Stromal cell of bone marrow (primary cell): ENCODE measurements around the gene PCDHGB4.
"Not testable (repeated sequence)": the region's sequence is repeated elsewhere in the genome, so short reads cannot be mapped to it uniquely, and the experiment has no call there.

Source experiments
- DNase-seq: peaks from one replicate; pipeline ENCODE4 v3.0.0-alpha.2; 2012; ENCODE audit warnings: low read depth

PCDHGB4 gene

DNA sequence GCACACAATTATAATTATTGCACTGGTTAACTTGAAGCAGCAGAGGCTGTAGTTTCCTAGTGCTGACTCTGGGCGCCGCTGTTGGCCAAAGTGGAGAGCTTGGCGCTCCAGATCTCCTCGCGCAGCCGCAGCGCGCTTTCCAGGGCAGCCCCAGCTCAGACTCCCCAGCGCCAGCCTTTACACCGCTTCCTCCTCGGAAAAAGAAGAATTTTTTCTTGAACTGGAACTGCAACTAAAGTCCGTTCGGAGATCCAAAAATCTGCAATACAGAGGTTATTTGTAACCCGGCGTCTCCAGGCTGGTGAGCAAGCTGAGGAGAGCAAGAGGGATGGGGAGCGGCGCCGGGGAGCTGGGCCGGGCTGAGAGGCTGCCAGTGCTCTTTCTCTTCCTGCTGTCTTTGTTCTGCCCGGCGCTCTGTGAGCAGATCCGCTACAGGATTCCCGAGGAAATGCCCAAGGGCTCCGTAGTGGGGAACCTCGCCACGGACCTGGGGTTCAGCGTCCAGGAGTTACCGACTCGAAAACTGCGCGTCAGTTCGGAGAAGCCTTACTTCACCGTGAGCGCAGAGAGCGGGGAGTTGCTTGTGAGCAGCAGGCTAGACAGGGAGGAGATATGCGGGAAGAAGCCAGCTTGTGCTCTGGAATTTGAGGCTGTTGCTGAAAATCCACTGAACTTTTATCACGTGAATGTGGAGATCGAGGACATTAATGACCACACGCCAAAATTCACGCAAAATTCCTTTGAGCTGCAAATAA lies at the start of gene PCDHGB4:
PCDHGB4 (plus strand) TSS at position 142 of the 755 bp plus-strand sequence; CDS start at position 329, 187 bp downstream.
- not testable (repeated sequence) for DNase-seq

- DNase-seq: no peak
Measured at GRCh38 chr5:141338538-141339306, 48.8 kb upstream of the PCDHGB4 start, which contains the start of gene PCDHGA2. Gene PCDHGA2 (plus strand): TSS chr5:141338760.

DNA sequence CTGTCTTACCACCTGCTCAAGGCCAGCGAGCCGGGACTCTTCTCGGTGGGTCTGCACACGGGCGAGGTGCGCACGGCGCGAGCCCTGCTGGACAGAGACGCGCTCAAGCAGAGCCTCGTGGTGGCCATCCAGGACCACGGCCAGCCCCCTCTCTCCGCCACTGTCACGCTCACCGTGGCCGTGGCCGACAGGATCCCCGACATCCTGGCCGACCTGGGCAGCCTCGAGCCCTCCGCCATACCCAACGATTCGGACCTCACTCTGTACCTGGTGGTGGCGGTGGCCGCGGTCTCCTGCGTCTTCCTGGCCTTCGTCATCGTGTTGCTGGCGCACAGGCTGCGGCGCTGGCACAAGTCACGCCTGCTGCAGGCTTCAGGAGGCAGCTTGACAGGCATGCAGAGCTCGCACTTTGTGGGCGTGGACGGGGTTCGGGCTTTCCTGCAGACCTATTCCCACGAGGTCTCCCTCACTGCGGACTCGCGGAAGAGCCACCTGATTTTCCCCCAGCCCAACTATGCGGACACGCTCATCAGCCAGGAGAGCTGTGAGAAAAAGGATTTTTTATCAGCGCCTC lies 46.6 kb upstream of the PCDHGB4 start:
- not testable (repeated sequence) for DNase-seq

DNA sequence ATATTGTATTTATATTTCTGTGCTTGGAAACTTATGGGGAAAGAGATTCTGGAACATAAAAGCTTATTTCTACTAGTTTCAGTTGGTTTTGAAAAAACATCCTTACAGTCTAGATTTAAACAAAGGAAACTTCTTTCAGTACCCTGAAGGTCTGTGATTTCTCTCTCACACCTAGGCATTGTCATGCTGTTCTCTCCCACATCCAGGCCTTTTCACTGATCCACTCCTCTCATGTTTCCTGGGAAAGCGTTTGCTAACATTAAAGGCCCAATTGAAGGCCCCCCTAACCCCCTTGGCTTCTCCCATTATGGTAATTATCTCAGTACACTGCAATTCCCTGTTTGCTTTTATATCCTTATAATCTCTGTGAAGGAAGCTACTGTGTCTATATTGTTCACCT lies 44.7 kb upstream of the PCDHGB4 start:
- no peak for DNase-seq

- DNase-seq: no peak
Measured at GRCh38 chr5:141343242-141343952, 44.1 kb upstream of the PCDHGB4 start, which contains the start of gene PCDHGA3. Gene PCDHGA3 (plus strand): TSS chr5:141343829. CDS start chr5:141344034, 205 bp downstream.

DNA sequence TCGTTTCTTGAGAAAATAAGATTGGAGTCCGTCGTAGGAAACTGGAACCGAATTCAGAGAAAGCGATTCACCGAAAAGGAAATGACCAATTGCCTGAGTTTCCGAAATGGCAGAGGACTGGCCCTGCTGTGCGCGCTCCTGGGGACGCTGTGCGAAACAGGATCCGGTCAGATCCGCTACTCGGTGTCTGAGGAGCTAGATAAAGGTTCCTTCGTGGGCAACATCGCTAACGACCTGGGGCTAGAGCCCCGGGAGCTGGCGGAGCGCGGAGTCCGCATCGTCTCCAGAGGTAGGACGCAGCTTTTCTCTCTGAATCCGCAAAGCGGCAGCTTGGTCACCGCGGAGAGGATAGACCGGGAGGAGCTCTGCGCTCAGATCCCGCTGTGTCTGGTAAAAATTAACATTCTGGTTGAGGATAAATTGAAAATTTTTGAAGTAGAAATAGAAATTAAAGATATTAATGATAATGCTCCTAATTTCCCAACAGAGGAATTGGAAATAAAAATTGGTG lies 43.5 kb upstream of the PCDHGB4 start:
- no peak for DNase-seq

- DNase-seq: no peak
Measured at GRCh38 chr5:141345327-141345726, 42.2 kb upstream of the PCDHGB4 start.

DNA sequence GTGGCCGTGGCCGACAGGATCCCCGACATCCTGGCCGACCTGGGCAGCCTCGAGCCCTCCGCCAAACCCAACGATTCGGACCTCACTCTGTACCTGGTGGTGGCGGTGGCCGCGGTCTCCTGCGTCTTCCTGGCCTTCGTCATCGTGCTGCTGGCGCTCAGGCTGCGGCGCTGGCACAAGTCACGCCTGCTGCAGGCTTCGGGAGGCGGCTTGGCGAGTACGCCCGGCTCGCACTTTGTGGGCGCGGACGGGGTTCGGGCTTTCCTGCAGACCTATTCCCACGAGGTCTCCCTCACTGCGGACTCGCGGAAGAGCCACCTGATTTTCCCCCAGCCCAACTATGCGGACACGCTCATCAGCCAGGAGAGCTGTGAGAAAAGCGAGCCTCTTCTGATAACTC lies 41.5 kb upstream of the PCDHGB4 start:
- not testable (repeated sequence) for DNase-seq

DNA sequence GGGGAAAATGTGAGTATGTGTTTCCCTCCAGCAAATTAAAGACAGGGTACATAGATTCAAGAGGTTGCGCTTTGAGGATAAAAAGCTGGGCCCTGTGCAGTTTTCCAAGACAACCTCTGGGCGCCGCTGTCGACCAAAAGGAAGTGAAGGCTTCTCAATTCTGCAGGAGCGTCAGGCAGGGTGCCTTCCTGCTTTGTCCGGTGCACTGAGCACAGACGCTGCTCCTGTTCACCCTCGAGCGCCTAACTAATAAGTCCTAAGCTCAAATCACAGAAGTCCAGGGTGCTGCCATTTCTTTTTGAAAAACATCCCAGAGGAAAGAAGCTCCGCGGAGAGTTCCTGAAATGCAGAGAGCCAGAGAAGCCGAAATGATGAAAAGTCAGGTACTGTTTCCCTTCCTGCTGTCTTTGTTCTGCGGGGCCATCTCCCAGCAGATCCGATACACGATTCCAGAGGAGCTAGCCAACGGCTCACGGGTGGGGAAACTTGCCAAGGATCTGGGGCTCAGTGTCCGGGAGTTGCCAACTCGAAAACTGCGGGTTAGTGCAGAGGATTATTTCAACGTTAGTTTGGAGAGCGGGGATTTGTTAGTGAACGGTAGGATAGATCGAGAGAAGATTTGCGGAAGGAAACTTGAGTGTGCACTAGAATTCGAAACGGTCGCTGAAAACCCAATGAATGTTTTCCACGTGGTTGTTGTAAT lies 37.4 kb upstream of the PCDHGB4 start, which contains the start of gene PCDHGB1:
PCDHGB1 (plus strand) TSS at position 183 of the 703 bp plus-strand sequence; CDS start at position 345, 162 bp downstream.
- peak; percentile 50 for DNase-seq

GRCh38 chr5:141351591-141351990 lies 35.9 kb upstream of the PCDHGB4 start:
- DNase-seq: no peak

DNA sequence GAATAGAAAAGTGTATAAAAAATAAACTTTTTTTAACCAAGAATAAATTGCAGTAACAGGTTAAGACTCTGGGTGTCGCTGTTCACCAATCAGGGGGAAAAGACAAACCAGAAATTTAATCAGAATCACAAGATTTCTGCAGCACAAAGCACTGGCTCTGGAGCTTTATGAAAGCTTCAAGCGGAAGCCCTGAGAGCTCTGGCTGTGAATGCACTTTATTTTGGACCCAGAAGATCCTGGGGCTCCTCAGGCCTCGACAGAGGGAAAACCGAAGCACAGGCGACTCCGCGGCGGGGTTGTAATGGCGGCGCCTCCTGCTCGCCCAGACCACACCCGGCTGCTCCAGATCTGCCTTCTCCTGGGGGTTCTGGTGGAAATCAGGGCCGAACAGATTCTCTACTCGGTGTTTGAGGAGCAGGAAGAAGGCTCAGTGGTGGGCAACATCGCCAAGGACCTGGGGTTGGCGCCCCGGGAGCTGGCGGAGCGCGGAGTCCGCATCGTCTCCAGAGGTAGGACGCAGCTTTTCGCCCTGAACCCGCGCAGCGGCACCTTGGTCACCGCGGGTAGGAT lies 32.5 kb upstream of the PCDHGB4 start, which contains the start of gene PCDHGA4:
PCDHGA4 (plus strand) TSS at position 122 of the 570 bp plus-strand sequence; CDS start at position 209, 87 bp downstream.
- no peak for DNase-seq

GRCh38 chr5:141355641-141356040 lies 31.9 kb upstream of the PCDHGB4 start:
- no peak for DNase-seq

- no peak for DNase-seq
Measured at GRCh38 chr5:141356133-141356532, 31.4 kb upstream of the PCDHGB4 start.

DNA sequence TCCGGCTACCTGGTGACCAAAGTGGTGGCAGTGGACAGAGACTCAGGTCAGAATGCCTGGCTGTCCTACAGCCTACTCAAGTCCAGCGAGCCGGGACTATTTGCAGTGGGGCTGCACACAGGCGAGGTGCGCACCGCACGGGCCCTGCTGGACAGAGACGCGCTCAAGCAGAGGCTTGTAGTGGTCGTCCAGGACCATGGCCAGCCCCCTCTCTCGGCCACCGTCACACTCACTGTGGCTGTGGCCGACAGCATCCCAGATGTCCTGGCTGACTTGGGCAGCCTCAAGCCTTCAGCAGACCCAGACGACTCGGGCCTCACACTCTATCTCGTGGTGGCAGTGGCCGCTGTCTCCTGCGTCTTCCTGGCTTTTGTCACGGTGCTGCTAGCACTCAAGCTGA lies 30.5 kb upstream of the PCDHGB4 start:
- no peak for DNase-seq

GRCh38 chr5:141359790-141360426 lies 27.6 kb upstream of the PCDHGB4 start, which contains the start of gene PCDHGB2:
Gene PCDHGB2 (plus strand): TSS chr5:141359994. CDS start chr5:141360136, 142 bp downstream.
- no peak for DNase-seq

- DNase-seq: no peak
Measured at GRCh38 chr5:141360685-141361084, 26.8 kb upstream of the PCDHGB4 start.

GRCh38 chr5:141362719-141363118 lies 24.8 kb upstream of the PCDHGB4 start:
- no peak for DNase-seq

DNA sequence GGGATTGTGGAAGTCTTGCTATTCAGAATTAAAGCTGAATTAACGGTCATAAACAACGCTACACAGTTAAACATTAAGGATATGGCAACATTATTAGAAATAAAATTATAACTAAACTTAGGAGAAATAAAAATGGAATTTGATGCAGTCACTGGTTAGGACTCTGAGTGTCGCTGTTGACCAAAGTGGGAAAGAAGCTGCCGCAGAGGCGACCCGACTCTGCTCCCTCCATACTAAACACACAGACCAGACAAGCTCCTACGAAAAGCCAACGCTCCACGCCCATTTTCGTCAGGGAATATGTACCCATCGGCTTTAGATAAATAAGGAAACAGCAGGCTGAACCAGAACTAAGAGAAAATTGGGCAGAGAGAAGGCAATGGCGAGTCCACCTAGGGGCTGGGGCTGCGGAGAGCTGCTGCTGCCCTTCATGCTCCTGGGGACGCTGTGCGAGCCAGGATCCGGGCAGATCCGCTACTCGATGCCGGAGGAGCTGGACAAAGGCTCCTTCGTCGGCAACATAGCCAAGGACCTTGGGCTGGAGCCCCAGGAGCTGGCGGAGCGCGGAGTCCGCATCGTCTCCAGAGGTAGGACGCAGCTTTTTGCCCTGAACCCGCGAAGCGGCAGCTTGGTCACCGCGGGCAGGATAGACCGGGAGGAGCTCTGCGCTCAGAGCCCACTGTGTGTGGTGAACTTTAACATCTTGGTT lies 23.4 kb upstream of the PCDHGB4 start, which contains the start of gene PCDHGA5:
PCDHGA5 (plus strand) TSS at position 211 of the 709 bp plus-strand sequence; CDS start at position 380, 169 bp downstream.
- DNase-seq: no peak
